ENCODE data around the gene PTPMT1.

- TF ChIP-seq POLR2A (IDR thresholded peaks at IDR 0.05; ENCODE audit: low read length) (no peak), GATA1 (IDR thresholded peaks at IDR 0.05; ENCODE audit: low read depth, low read length) (no peak)
Measured at GRCh38 chr11:47595967-47596366, 30.6 kb downstream of the PTPMT1 start.

Measured in erythroblast (primary cell).